ENCODE data around the gene CHSY1.

GRCh38 chr15:101174152-101174920 lies 77.5 kb downstream of the CHSY1 start:
- TF ChIP-seq, protein P1, sequence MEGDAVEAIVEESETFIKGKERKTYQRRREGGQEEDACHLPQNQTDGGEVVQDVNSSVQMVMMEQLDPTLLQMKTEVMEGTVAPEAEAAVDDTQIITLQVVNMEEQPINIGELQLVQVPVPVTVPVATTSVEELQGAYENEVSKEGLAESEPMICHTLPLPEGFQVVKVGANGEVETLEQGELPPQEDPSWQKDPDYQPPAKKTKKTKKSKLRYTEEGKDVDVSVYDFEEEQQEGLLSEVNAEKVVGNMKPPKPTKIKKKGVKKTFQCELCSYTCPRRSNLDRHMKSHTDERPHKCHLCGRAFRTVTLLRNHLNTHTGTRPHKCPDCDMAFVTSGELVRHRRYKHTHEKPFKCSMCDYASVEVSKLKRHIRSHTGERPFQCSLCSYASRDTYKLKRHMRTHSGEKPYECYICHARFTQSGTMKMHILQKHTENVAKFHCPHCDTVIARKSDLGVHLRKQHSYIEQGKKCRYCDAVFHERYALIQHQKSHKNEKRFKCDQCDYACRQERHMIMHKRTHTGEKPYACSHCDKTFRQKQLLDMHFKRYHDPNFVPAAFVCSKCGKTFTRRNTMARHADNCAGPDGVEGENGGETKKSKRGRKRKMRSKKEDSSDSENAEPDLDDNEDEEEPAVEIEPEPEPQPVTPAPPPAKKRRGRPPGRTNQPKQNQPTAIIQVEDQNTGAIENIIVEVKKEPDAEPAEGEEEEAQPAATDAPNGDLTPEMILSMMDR (IDR thresholded peaks at IDR 0.05), result no peak
- TF ChIP-seq POLR2A (IDR thresholded peaks at IDR 0.05), result no peak
